ENCODE results near the gene RGS13. TPM values are rescaled to one million over a fixed set of nuclear protein-coding genes. Genes with fewer than 3 reads are reported as not detected.
A peak's percentile ranks its signal among the peaks of the same experiment; 100 is the strongest.

Gene RGS13
- total and polyA plus RNA-seq, 10 of the 15 experiments (the other 5 are each of a cell fraction or from before 2014, with no cell fraction given): 0.23 to 16.0 (median 0.36) TPM; not detected in 1

DNA sequence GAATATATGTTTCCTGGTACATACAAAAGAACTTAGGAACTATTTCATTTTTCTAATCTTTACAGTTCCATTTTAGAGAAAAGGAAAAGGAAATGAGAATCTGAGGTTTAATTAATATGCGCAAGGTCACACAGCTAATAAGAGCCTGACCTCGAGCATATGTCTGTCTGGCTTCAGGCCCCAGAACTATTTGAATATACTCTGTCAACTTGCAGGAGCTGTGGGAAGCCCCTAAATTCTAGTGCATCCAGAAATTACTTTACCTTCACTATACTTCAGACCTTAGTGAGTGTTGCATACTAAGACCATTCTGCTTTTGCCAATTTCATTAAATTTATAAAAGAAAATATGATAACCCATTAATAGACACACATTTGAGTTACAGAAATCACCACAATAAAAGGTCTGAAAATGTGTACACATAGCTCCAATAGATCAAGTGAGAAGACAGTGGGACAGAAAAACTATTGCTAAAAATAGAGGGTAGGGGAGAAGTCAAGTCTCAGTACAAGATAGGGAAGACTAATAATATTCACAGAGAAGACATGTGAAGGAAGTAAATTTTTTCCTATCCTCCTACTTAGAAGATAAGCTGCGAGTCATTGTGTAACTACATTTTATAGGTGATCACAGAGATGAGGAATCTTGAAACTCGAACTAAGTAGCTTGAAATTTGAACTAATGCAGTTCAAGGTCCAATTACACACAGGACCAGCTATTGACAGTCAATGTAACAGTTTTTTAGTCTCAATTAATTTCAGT is 3.8 kb downstream of the RGS13 start (continued):
- TF ChIP-seq, protein P1, sequence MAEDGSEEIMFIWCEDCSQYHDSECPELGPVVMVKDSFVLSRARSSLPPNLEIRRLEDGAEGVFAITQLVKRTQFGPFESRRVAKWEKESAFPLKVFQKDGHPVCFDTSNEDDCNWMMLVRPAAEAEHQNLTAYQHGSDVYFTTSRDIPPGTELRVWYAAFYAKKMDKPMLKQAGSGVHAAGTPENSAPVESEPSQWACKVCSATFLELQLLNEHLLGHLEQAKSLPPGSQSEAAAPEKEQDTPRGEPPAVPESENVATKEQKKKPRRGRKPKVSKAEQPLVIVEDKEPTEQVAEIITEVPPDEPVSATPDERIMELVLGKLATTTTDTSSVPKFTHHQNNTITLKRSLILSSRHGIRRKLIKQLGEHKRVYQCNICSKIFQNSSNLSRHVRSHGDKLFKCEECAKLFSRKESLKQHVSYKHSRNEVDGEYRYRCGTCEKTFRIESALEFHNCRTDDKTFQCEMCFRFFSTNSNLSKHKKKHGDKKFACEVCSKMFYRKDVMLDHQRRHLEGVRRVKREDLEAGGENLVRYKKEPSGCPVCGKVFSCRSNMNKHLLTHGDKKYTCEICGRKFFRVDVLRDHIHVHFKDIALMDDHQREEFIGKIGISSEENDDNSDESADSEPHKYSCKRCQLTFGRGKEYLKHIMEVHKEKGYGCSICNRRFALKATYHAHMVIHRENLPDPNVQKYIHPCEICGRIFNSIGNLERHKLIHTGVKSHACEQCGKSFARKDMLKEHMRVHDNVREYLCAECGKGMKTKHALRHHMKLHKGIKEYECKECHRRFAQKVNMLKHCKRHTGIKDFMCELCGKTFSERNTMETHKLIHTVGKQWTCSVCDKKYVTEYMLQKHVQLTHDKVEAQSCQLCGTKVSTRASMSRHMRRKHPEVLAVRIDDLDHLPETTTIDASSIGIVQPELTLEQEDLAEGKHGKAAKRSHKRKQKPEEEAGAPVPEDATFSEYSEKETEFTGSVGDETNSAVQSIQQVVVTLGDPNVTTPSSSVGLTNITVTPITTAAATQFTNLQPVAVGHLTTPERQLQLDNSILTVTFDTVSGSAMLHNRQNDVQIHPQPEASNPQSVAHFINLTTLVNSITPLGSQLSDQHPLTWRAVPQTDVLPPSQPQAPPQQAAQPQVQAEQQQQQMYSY (CRISPR knock-in tag; IDR thresholded peaks at IDR 0.05): no peak
- TF ChIP-seq, protein P2, sequence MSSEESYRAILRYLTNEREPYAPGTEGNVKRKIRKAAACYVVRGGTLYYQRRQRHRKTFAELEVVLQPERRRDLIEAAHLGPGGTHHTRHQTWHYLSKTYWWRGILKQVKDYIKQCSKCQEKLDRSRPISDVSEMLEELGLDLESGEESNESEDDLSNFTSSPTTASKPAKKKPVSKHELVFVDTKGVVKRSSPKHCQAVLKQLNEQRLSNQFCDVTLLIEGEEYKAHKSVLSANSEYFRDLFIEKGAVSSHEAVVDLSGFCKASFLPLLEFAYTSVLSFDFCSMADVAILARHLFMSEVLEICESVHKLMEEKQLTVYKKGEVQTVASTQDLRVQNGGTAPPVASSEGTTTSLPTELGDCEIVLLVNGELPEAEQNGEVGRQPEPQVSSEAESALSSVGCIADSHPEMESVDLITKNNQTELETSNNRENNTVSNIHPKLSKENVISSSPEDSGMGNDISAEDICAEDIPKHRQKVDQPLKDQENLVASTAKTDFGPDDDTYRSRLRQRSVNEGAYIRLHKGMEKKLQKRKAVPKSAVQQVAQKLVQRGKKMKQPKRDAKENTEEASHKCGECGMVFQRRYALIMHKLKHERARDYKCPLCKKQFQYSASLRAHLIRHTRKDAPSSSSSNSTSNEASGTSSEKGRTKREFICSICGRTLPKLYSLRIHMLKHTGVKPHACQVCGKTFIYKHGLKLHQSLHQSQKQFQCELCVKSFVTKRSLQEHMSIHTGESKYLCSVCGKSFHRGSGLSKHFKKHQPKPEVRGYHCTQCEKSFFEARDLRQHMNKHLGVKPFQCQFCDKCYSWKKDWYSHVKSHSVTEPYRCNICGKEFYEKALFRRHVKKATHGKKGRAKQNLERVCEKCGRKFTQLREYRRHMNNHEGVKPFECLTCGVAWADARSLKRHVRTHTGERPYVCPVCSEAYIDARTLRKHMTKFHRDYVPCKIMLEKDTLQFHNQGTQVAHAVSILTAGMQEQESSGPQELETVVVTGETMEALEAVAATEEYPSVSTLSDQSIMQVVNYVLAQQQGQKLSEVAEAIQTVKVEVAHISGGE (CRISPR knock-in tag; IDR thresholded peaks at IDR 0.05): no peak
- TF ChIP-seq, protein P3, sequence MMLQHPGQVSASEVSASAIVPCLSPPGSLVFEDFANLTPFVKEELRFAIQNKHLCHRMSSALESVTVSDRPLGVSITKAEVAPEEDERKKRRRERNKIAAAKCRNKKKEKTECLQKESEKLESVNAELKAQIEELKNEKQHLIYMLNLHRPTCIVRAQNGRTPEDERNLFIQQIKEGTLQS (IDR thresholded peaks at IDR 0.05; ENCODE audit: borderline replicate concordance, extremely low read depth, low read depth, low read length): no peak
- no peak for TF ChIP-seq CBFB (IDR thresholded peaks at IDR 0.05; ENCODE audit: low read depth)
- no peak for TF ChIP-seq ZBED1 (IDR thresholded peaks at IDR 0.05; ENCODE audit: borderline replicate concordance)
- TF ChIP-seq RELA (IDR thresholded peaks at IDR 0.05; ENCODE audit: borderline replicate concordance, partially characterized antibody): no peak
- no peak for TF ChIP-seq BACH1 (IDR thresholded peaks at IDR 0.05; ENCODE audit: borderline replicate concordance)
- TF ChIP-seq LARP7 (IDR thresholded peaks at IDR 0.05): no peak
- peak; percentile 70; the same call in 1 of the 2 replicates for TF ChIP-seq FOXM1 (IDR thresholded peaks at IDR 0.05; ENCODE audit: low read depth, low read length)
- no peak for TF ChIP-seq HSF1 (IDR thresholded peaks at IDR 0.05; ENCODE audit: low read depth, low read length)
- no peak for TF ChIP-seq USF2 (IDR thresholded peaks at IDR 0.05; ENCODE audit: borderline replicate concordance, low read depth, low read length)
- TF ChIP-seq SIX5 (IDR thresholded peaks at IDR 0.05; ENCODE audit: low read depth, low read length, severe bottlenecking): no peak
- TF ChIP-seq CREM (IDR thresholded peaks at IDR 0.05; ENCODE audit: low read depth): no peak
- no peak for TF ChIP-seq MLLT1 (IDR thresholded peaks at IDR 0.05)
- TF ChIP-seq, protein P4, sequence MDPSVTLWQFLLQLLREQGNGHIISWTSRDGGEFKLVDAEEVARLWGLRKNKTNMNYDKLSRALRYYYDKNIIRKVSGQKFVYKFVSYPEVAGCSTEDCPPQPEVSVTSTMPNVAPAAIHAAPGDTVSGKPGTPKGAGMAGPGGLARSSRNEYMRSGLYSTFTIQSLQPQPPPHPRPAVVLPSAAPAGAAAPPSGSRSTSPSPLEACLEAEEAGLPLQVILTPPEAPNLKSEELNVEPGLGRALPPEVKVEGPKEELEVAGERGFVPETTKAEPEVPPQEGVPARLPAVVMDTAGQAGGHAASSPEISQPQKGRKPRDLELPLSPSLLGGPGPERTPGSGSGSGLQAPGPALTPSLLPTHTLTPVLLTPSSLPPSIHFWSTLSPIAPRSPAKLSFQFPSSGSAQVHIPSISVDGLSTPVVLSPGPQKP (IDR thresholded peaks at IDR 0.05; ENCODE audit: low read depth, low read length): no peak
